K562 (cell line): Measurements from ENCODE around the gene HMGA1. TPM values are rescaled to one million over a fixed set of nuclear protein-coding genes. Genes with fewer than 3 reads are reported as not detected.

Experiments
- ELF1 ChIP-seq: fragments of 200-800 bp; sonication (Bioruptor generic); IDR thresholded peaks from 2 replicates; pipeline ENCODE4 v1.6.1; 2016; ENCODE audit warnings: missing genetic modification characterization, missing compliant biosample characterization
- GTF2A2 ChIP-seq: IDR thresholded peaks from 2 replicates; pipeline ENCODE4 v1.6.1; 2016; ENCODE audit warnings: mild to moderate bottlenecking, missing genetic modification characterization, missing compliant biosample characterization
- HDAC8 ChIP-seq: fragments of 450-650 bp; IDR thresholded peaks from 2 replicates; pipeline ENCODE4 v1.6.1; 2016; ENCODE audit warnings: mild to moderate bottlenecking, missing genetic modification characterization, moderate library complexity, missing compliant biosample characterization
- HEY1 ChIP-seq: fragments of 250-450 bp; sonication (Bioruptor Pico); IDR thresholded peaks from 2 replicates; pipeline ENCODE4 v1.5.0; 2020; ENCODE audit warnings: mild to moderate bottlenecking, moderate library complexity, borderline replicate concordance
- HMG20A ChIP-seq: fragments of 450-650 bp; formaldehyde crosslinking; conservative IDR thresholded peaks from 2 replicates; pipeline ENCODE4 v1.4.0; 2020; ENCODE audit warnings: mild to moderate bottlenecking, mixed read lengths
- KAT7 ChIP-seq: sonication (generic); formaldehyde crosslinking; IDR thresholded peaks from 2 replicates; pipeline ENCODE4 v1.8.0; 2022; ENCODE audit warnings: missing genetic modification reagents, mild to moderate bottlenecking, borderline replicate concordance
- KAT8 ChIP-seq: fragments of 450-650 bp; IDR thresholded peaks from 2 replicates; pipeline ENCODE4 v1.6.1; 2016; ENCODE audit warnings: low read depth, mild to moderate bottlenecking
- KLF10 ChIP-seq: fragments of 250-450 bp; sonication (Bioruptor Pico); IDR thresholded peaks from 2 replicates; pipeline ENCODE4 v1.6.1; 2021; ENCODE audit warnings: matching md5 sums
- MEIS2 ChIP-seq: fragments of 450-650 bp; IDR thresholded peaks from 2 replicates; pipeline ENCODE4 v1.6.1; 2014; ENCODE audit warnings: mild to moderate bottlenecking; ENCODE audit not compliant: partially characterized antibody
- NCOA1 ChIP-seq: fragments of 450-650 bp; IDR thresholded peaks from 2 replicates; pipeline ENCODE4 v1.6.1; 2016; ENCODE audit warnings: low read depth
- NR2C1 ChIP-seq, 2 experiments: fragments of 450-650 bp; IDR thresholded peaks; 2 replicates each; pipeline ENCODE4 v1.6.1; 2017; ENCODE audit warnings: mild to moderate bottlenecking in 2 of 2, antibody characterized with exemption in 1 of 2, inconsistent platforms in 1 of 2, missing compliant biosample characterization in 1 of 2, missing genetic modification characterization in 1 of 2
- SIRT6 ChIP-seq: IDR thresholded peaks from one replicate; pipeline ENCODE4 v1.6.1; 2012; ENCODE audit warnings: low read depth, mild to moderate bottlenecking, control low read depth, inconsistent platforms, low read length, moderate library complexity
- TBL1XR1 ChIP-seq, 2 experiments: IDR thresholded peaks; 2 replicates each; pipeline ENCODE4 v1.6.1; 2012; ENCODE audit warnings: improper control_type of control experiment in 2 of 2, low read length in 2 of 2, mild to moderate bottlenecking in 1 of 2
- TOE1 ChIP-seq, 2 experiments: fragments of 450-650 bp in 1 of 2; sonication (generic) in 1 of 2; formaldehyde crosslinking in 1 of 2; IDR thresholded peaks; 2 replicates each; pipeline versions ENCODE4 v1.7.1 to v1.8.0; 2016 to 2022; ENCODE audit warnings: borderline replicate concordance in 2 of 2, mild to moderate bottlenecking in 2 of 2, antibody characterized with exemption in 1 of 2, inconsistent platforms in 1 of 2, low read depth in 1 of 2, missing genetic modification reagents in 1 of 2, moderate library complexity in 1 of 2
- ZNF239 ChIP-seq: fragments of 250-450 bp; sonication (Bioruptor Pico); IDR thresholded peaks from 2 replicates; pipeline ENCODE4 v1.4.0; 2020; ENCODE audit warnings: mild to moderate bottlenecking
- ZNF584 ChIP-seq: fragments of 200-800 bp; sonication (Bioruptor generic); IDR thresholded peaks from 2 replicates; pipeline ENCODE4 v1.6.1; 2016; ENCODE audit warnings: low read depth, mild to moderate bottlenecking, missing genetic modification characterization, missing compliant biosample characterization
- ZNF696 ChIP-seq: fragments of 250-450 bp; sonication (Bioruptor Pico); conservative IDR thresholded peaks from 2 replicates; pipeline ENCODE4 v1.4.0; 2020; ENCODE audit warnings: mild to moderate bottlenecking, moderate library complexity
- polyA plus RNA-seq, 8 experiments: library from polyadenylated mRNA; depleted of rRNA in 4 of 8; stranded (reverse) in 5 of 8; unstranded in 3 of 8; fragments of >200 nt; fragmentation: Nextera tagmentation in 2 of 8; fragmentation: Illumina TruSeq in 1 of 8; extraction: Ambion mirVana in 2 of 8; extraction: Trizol in 1 of 8; gene quantifications; 2 replicates each; pipeline versions ENCODE4 v1.2.1 to v1.2.3, GENCODE V29; 2011 to 2014; ENCODE audit warnings: inconsistent platforms in 1 of 8, missing spikeins in 1 of 8
- total RNA-seq, 7 experiments: library from RNA; depleted of rRNA in 6 of 7; stranded (reverse); fragments of >200 nt in 6 of 7; fragmentation: Illumina TruSeq in 2 of 7; extraction: Trizol in 2 of 7; gene quantifications; 2 replicates each; pipeline versions ENCODE4 v1.2.1 to v1.2.3, GENCODE V29; 2011 to 2021; ENCODE audit warnings: low replicate concordance in 1 of 7
- TF ChIP-seq, protein P1 (sequence below): fragments of 250-450 bp; sonication (Bioruptor Pico); IDR thresholded peaks from 2 replicates; pipeline ENCODE4 v1.8.0; 2022; ENCODE audit warnings: inconsistent platforms, mild to moderate bottlenecking, moderate library complexity, borderline replicate concordance
- TF ChIP-seq, protein P2 (sequence below): fragments of 250-450 bp; sonication (Bioruptor Pico); IDR thresholded peaks from 2 replicates; pipeline ENCODE4 v1.8.0; 2022; ENCODE audit warnings: inconsistent platforms
- TF ChIP-seq, protein P3 (sequence below): sonication (generic); formaldehyde crosslinking; IDR thresholded peaks from 2 replicates; pipeline ENCODE4 v1.8.1; 2022; ENCODE audit warnings: missing genetic modification reagents
- TF ChIP-seq, protein P4 (sequence below): IDR thresholded peaks from 2 replicates; pipeline ENCODE4 v1.6.1; 2012; ENCODE audit warnings: low read depth, low read length, improper control_type of control experiment, borderline replicate concordance

Gene HMGA1
- total and polyA plus RNA-seq, 9 of the 15 experiments (the other 6 are each of a cell fraction or from before 2014, with no cell fraction given), result 27.8 to 1,947 (median 594) TPM

DNA sequence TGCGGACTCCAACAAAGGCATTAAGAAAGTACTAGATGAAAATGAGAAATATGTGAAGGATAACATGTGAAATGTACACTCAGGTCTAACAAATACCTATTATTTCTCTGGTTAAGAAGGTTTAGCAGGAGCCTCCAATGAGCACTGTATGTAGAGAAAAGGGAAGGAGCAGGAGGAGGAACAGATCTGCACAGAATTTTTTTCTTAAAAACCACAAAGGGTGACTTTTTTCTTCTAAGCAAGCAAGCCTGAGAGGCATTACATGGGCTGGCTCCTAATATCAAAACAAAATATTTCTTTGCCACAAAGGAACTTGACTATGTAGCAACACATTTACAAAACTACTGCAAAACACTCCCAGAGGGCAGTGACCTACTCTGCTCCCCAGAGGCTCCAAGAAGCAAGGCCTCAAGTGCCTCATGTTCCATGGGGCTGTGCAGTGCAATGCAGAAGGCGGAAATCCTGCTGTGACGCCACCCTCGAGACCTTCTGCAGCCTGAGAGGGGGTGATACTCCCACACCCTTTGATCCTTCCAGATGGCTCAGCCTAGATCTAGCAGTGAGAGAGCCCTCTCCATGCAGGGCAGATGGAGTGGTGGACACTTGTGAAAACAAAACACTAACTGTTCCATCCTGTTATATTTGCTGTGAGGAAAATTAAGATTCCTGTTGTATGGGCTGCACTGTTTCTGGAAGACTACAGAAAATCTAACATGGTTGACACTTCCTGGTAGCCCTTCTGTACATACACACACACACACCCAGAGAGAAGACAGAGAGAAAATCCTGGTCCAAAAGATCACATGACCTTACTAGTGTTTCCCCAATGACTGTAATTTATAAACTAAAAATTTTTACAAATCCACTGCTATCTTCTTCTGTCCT, 48.1 kb downstream of the HMGA1 start (continued):
- TF ChIP-seq, protein P1, sequence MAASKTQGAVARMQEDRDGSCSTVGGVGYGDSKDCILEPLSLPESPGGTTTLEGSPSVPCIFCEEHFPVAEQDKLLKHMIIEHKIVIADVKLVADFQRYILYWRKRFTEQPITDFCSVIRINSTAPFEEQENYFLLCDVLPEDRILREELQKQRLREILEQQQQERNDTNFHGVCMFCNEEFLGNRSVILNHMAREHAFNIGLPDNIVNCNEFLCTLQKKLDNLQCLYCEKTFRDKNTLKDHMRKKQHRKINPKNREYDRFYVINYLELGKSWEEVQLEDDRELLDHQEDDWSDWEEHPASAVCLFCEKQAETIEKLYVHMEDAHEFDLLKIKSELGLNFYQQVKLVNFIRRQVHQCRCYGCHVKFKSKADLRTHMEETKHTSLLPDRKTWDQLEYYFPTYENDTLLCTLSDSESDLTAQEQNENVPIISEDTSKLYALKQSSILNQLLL (CRISPR knock-in tag), result no peak
- TF ChIP-seq HMG20A (CRISPR knock-in tag) (no peak), NR2C1 (IDR thresholded peaks at IDR 0.05) (no peak; the same call in 1 of the 2 replicates), NR2C1 (tag; IDR thresholded peaks at IDR 0.05) (0 out of 2 replicates have a peak, but pooled peaks have one; percentile 23), KLF10 (CRISPR knock-in tag) (no peak), ELF1 (tag) (no peak), KAT7 (CRISPR knock-in tag) (no peak), HEY1 (no peak), ZNF584 (CRISPR knock-in tag) (no peak), MEIS2 (no peak), ZNF696 (CRISPR knock-in tag) (no peak), HDAC8 (tag) (peak; percentile 39; the same call in 1 of the 2 replicates), SIRT6 (no peak), KAT8 (no peak), ZNF239 (CRISPR knock-in tag) (no peak), NCOA1 (peak; percentile 57; the same call in 1 of the 2 replicates), GTF2A2 (tag) (no peak), TOE1 (IDR thresholded peaks at IDR 0.05; ENCODE audit: borderline replicate concordance) (peak; percentile 74; the same call in 1 of the 2 replicates), TOE1 (CRISPR knock-in tag; IDR thresholded peaks at IDR 0.05; ENCODE audit: borderline replicate concordance, low read depth) (no peak), TBL1XR1 (IDR thresholded peaks at IDR 0.05; ENCODE audit: low read length in 2 of 2) (no peak)
- TF ChIP-seq, protein P2, sequence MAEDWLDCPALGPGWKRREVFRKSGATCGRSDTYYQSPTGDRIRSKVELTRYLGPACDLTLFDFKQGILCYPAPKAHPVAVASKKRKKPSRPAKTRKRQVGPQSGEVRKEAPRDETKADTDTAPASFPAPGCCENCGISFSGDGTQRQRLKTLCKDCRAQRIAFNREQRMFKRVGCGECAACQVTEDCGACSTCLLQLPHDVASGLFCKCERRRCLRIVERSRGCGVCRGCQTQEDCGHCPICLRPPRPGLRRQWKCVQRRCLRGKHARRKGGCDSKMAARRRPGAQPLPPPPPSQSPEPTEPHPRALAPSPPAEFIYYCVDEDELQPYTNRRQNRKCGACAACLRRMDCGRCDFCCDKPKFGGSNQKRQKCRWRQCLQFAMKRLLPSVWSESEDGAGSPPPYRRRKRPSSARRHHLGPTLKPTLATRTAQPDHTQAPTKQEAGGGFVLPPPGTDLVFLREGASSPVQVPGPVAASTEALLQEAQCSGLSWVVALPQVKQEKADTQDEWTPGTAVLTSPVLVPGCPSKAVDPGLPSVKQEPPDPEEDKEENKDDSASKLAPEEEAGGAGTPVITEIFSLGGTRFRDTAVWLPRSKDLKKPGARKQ (CRISPR knock-in tag), result no peak
- TF ChIP-seq, protein P3, sequence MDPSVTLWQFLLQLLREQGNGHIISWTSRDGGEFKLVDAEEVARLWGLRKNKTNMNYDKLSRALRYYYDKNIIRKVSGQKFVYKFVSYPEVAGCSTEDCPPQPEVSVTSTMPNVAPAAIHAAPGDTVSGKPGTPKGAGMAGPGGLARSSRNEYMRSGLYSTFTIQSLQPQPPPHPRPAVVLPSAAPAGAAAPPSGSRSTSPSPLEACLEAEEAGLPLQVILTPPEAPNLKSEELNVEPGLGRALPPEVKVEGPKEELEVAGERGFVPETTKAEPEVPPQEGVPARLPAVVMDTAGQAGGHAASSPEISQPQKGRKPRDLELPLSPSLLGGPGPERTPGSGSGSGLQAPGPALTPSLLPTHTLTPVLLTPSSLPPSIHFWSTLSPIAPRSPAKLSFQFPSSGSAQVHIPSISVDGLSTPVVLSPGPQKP (CRISPR knock-in tag), result no peak
- TF ChIP-seq, protein P4, sequence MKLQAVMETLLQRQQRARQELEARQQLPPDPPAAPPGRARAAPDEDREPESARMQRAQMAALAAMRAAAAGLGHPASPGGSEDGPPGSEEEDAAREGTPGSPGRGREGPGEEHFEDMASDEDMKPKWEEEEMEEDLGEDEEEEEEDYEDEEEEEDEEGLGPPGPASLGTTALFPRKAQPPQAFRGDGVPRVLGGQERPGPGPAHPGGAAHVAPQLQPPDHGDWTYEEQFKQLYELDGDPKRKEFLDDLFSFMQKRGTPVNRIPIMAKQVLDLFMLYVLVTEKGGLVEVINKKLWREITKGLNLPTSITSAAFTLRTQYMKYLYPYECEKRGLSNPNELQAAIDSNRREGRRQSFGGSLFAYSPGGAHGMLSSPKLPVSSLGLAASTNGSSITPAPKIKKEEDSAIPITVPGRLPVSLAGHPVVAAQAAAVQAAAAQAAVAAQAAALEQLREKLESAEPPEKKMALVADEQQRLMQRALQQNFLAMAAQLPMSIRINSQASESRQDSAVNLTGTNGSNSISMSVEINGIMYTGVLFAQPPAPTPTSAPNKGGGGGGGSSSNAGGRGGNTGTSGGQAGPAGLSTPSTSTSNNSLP, result 0 out of 2 replicates have a peak, but pooled peaks have one; percentile 44
